SK-N-SH (cell line): ENCODE measurements around the gene CASZ1. TPM values are rescaled to one million over a fixed set of nuclear protein-coding genes. Genes with fewer than 3 reads are reported as not detected.

Source experiments
- CTCF ChIA-PET: fragments of 300-600, 350-600 bp; formaldehyde crosslinking; extraction: SDS; loops from one replicate; lab custom pipeline; 2021; lab: Yijun Ruan, JAX
- POLR2A ChIA-PET: fragments of 350-600 bp; sonication (Branson Sonifier 250); formaldehyde crosslinking; extraction: SDS; loops from one replicate; lab custom pipeline; 2020; ENCODE audit warnings: antibody characterized with exemption, inconsistent platforms; lab: Yijun Ruan, JAX
- DNase-seq: peaks from one replicate; pipeline ENCODE4 v3.0.0; 2012
- H2AFZ ChIP-seq: fragments of 200-600 bp; sonication (generic); 2 replicates; pipeline ENCODE4 v1.8.1; 2016; ENCODE audit warnings: antibody characterized with exemption, mild to moderate bottlenecking, low read depth
- H3F3A ChIP-seq: fragments of 200-600 bp; sonication (generic); replicated peaks from 2 replicates; pipeline ENCODE3; 2016; ENCODE audit warnings: antibody characterized with exemption, mild to moderate bottlenecking; ENCODE audit not compliant: insufficient read depth
- H3K27ac ChIP-seq, 2 experiments: fragments of 200-500 bp in 1 of 2; fragments of 200-600 bp in 1 of 2; sonication (Bioruptor generic) in 1 of 2; sonication (generic), shearing (Covaris generic) in 1 of 2; 2 replicates each; pipeline versions ENCODE4 v1.5.1 to v1.6.1; 2014 to 2016; ENCODE audit warnings: low read depth in 2 of 2, inconsistent platforms in 1 of 2, low read length in 1 of 2, mild to moderate bottlenecking in 1 of 2, mixed read lengths in 1 of 2
- H3K27me3 ChIP-seq: fragments of 200-600 bp; sonication (generic), shearing (Covaris generic); 2 replicates; pipeline ENCODE4 v1.6.1; 2016; ENCODE audit warnings: mixed run types; ENCODE audit not compliant: insufficient read depth
- H3K36me3 ChIP-seq, 2 experiments: fragments of 200-500 bp in 1 of 2; fragments of 200-600 bp in 1 of 2; sonication (Bioruptor generic) in 1 of 2; sonication (generic) in 1 of 2; replicated peaks in 1 of 2; 2 replicates each; pipeline versions ENCODE3 to v1.5.1; 2014 to 2016; ENCODE audit warnings: low read length in 1 of 2, mild to moderate bottlenecking in 1 of 2; ENCODE audit not compliant: insufficient read depth in 2 of 2, control insufficient read depth in 1 of 2
- H3K4me1 ChIP-seq, 2 experiments: fragments of 200-500 bp in 1 of 2; fragments of 200-600 bp in 1 of 2; sonication (Bioruptor generic) in 1 of 2; sonication (generic), shearing (Covaris generic) in 1 of 2; 2 replicates each; pipeline versions ENCODE4 v1.5.1 to v1.6.1; 2014 to 2016; ENCODE audit warnings: low read depth in 1 of 2, low read length in 1 of 2, mixed run types in 1 of 2; ENCODE audit not compliant: insufficient read depth in 2 of 2, control insufficient read depth in 1 of 2
- H3K4me2 ChIP-seq: fragments of 200-600 bp; sonication (generic), shearing (Covaris generic); 2 replicates; pipeline ENCODE4 v1.6.1; 2017; ENCODE audit warnings: mixed run types
- H3K4me3 ChIP-seq, 2 experiments: fragments of 200-500 bp in 1 of 2; fragments of 200-600 bp in 1 of 2; sonication (Bioruptor generic) in 1 of 2; sonication (generic), shearing (Covaris generic) in 1 of 2; 2 replicates each; pipeline versions ENCODE4 v1.5.1 to v1.8.1; 2014 to 2016; ENCODE audit warnings: low read depth in 2 of 2, inconsistent platforms in 1 of 2, low read length in 1 of 2, mild to moderate bottlenecking in 1 of 2, mixed read lengths in 1 of 2, moderate library complexity in 1 of 2
- H3K79me2 ChIP-seq: fragments of 200-600 bp; sonication (generic); 2 replicates; pipeline ENCODE4 v1.8.1; 2017; ENCODE audit warnings: mild to moderate bottlenecking; ENCODE audit not compliant: insufficient read depth
- H3K9ac ChIP-seq: fragments of 200-600 bp; sonication (generic); 2 replicates; pipeline ENCODE4 v1.6.1; 2017; ENCODE audit warnings: mixed run types
- H3K9me2 ChIP-seq: fragments of 200-600 bp; sonication (generic); 2 replicates; pipeline ENCODE4 v1.6.1; 2017; ENCODE audit warnings: mixed run types
- H3K9me3 ChIP-seq: fragments of 200-600 bp; sonication (generic); 2 replicates; pipeline ENCODE4 v1.6.1; 2017; ENCODE audit warnings: mixed run types, mild to moderate bottlenecking, moderate library complexity
- H4K20me1 ChIP-seq: fragments of 200-600 bp; sonication (generic); 2 replicates; pipeline ENCODE4 v1.6.1; 2017; ENCODE audit warnings: mild to moderate bottlenecking, mixed run types; ENCODE audit not compliant: insufficient read depth
- FOXM1 ChIP-seq: IDR thresholded peaks from 2 replicates; pipeline ENCODE4 v1.4.0; 2012; ENCODE audit warnings: low read depth, mild to moderate bottlenecking
- GATA2 ChIP-seq: sonication (generic); formaldehyde crosslinking; IDR thresholded peaks from 2 replicates; pipeline ENCODE4 v1.5.0; 2020; ENCODE audit warnings: mild to moderate bottlenecking, missing genetic modification reagents
- IRF3 ChIP-seq: fragments of 150-350 bp; IDR thresholded peaks from 2 replicates; pipeline ENCODE4 v1.6.1; 2016; ENCODE audit warnings: mild to moderate bottlenecking, low read depth, low read length
- MXI1 ChIP-seq: IDR thresholded peaks from 2 replicates; pipeline ENCODE4 v1.6.1; 2012; ENCODE audit warnings: mild to moderate bottlenecking, low read depth, low read length, improper control_type of control experiment
- NFIC ChIP-seq: IDR thresholded peaks from 2 replicates; pipeline ENCODE4 v1.4.0; 2012; ENCODE audit warnings: borderline replicate concordance
- RCOR1 ChIP-seq: fragments of 150-350 bp; IDR thresholded peaks from 2 replicates; pipeline ENCODE4 v1.6.1; 2017; ENCODE audit warnings: antibody characterized with exemption, low read length
- RXRA ChIP-seq: IDR thresholded peaks from 2 replicates; pipeline ENCODE4 v1.4.0; 2012; ENCODE audit warnings: low read depth, mild to moderate bottlenecking, borderline replicate concordance
- SMC3 ChIP-seq: IDR thresholded peaks from 2 replicates; pipeline ENCODE4 v1.6.1; 2012; ENCODE audit warnings: low read depth, low read length, improper control_type of control experiment
- USF2 ChIP-seq: fragments of 150-350 bp; IDR thresholded peaks from 2 replicates; pipeline ENCODE4 v1.6.1; 2017; ENCODE audit warnings: antibody characterized with exemption, low read length, low read depth, borderline replicate concordance
- WGBS: methylation state at CpG from one replicate; pipeline ENCODE4 v1.1.6; 2017; ENCODE audit warnings: low lambda C conversion rate; 5-methylcytosine and 5-hydroxymethylcytosine counted together
- polyA plus RNA-seq, 3 experiments: library from polyadenylated mRNA; depleted of rRNA; stranded (reverse); fragments of >200 nt; gene quantifications; 2 replicates each; pipeline ENCODE4 v1.2.3, GENCODE V29; 2012
- TF ChIP-seq, protein P1 (sequence below): IDR thresholded peaks from 2 replicates; pipeline ENCODE4 v1.4.0; 2012; ENCODE audit warnings: low read depth, borderline replicate concordance

Gene CASZ1
- polyA plus RNA-seq, 1 of the 3 experiments (the other 2 are of a cell fraction): 0.51 TPM

- Histone ChIP-seq H3K9me3 (no peaks in the 10 kb centered on the region), H3K4me1 (peaks cover 0 to 38% of the 10 kb centered on the region in 2 experiments; a peak in 1 of 4 replicates), H3K27me3 (no peaks in the 10 kb centered on the region), H3K36me3 (peaks cover 0 to 7% of the 10 kb centered on the region in 2 experiments), H3F3A (no peaks in the 10 kb centered on the region), H3K79me2 (no peaks in the 10 kb centered on the region), H3K9me2 (no peaks in the 10 kb centered on the region), H3K4me3 (no peak overlapping the region), H2AFZ (no peak overlapping the region), H3K9ac (no peak overlapping the region), H3K4me2 (no peak overlapping the region), H4K20me1 (no peaks in the 10 kb centered on the region), H3K27ac (no peak overlapping the region)
- CTCF ChIA-PET: interaction anchor here (1.0 to 1.3 kb wide), 2 partner anchors 11 to 36 kb away, joined by 3 to 4 read pairs; no protein-coding TSS in a partner anchor
- peak; percentile 28 for DNase-seq
- TF ChIP-seq SMC3 (no peak), GATA2 (CRISPR knock-in tag) (no peak)
- 94% methylated on average over 15 of the region's 25 CpGs for WGBS
- POLR2A ChIA-PET: no interaction called here
Measured at GRCh38 chr1:10629091-10629815, 167.2 kb downstream of the CASZ1 start.

GRCh38 chr1:10628685-10629084 is 167.8 kb downstream of the CASZ1 start:
- Histone ChIP-seq H3K9me3 (no peaks in the 10 kb centered on the region), H3K9me2 (no peaks in the 10 kb centered on the region), H3K79me2 (no peaks in the 10 kb centered on the region), H4K20me1 (no peaks in the 10 kb centered on the region), H3K36me3 (peaks cover 0 to 7% of the 10 kb centered on the region in 2 experiments), H3F3A (no peaks in the 10 kb centered on the region), H3K4me1 (peaks cover 0 to 42% of the 10 kb centered on the region in 2 experiments; a peak in 1 of 4 replicates), H3K4me3 (no peak overlapping the region), H3K27ac (no peak overlapping the region), H3K4me2 (no peak overlapping the region), H2AFZ (no peak overlapping the region), H3K27me3 (no peaks in the 10 kb centered on the region), H3K9ac (no peak overlapping the region)
- WGBS: 93% methylated on average over 6 of the region's 7 CpGs
- peak; percentile 10 for DNase-seq
- ChIA-PET POLR2A (no interaction called here), CTCF (no interaction called here)
- TF ChIP-seq FOXM1: no peak
- TF ChIP-seq NFIC: no peak
- no peak for TF ChIP-seq IRF3
- no peak for TF ChIP-seq MXI1
- no peak for TF ChIP-seq USF2
- no peak for TF ChIP-seq RXRA
- TF ChIP-seq RCOR1: no peak
- TF ChIP-seq, protein P1, sequence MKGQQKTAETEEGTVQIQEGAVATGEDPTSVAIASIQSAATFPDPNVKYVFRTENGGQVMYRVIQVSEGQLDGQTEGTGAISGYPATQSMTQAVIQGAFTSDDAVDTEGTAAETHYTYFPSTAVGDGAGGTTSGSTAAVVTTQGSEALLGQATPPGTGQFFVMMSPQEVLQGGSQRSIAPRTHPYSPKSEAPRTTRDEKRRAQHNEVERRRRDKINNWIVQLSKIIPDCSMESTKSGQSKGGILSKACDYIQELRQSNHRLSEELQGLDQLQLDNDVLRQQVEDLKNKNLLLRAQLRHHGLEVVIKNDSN: no peak
